DOHH2 (cell line): ENCODE measurements around the gene COBLL1.

Source experiments
- CTCF ChIP-seq: fragments of 200-600 bp; sonication (generic); IDR thresholded peaks from one replicate; pipeline ENCODE4 v1.5.1; 2014; ENCODE audit warnings: antibody characterized with exemption, mild to moderate bottlenecking, low read depth, low read length; ENCODE audit not compliant: poor library complexity, severe bottlenecking
- EZH2phosphoT487 ChIP-seq: fragments of 200-600 bp; sonication (generic); IDR thresholded peaks from 2 replicates; pipeline ENCODE4 v1.6.1; 2017; ENCODE audit warnings: borderline replicate concordance, mild to moderate bottlenecking, antibody characterized with exemption, low read length, moderate library complexity, mixed read lengths

- TF ChIP-seq EZH2phosphoT487 = no peak
- TF ChIP-seq CTCF = no peak
Measured at GRCh38 chr2:164655750-164656149, 185.9 kb downstream of the COBLL1 start.
